GM12878 (cell line): ENCODE measurements around the gene NAALAD2.

Experiments used
- CBX5 ChIP-seq: sonication (generic); IDR thresholded peaks from 2 replicates; pipeline ENCODE4 v1.6.1; 2016; ENCODE audit warnings: low read depth, moderate library complexity, mild to moderate bottlenecking, inconsistent platforms
- RFX5 ChIP-seq: IDR thresholded peaks from 2 replicates; pipeline ENCODE4 v1.6.1; 2011; ENCODE audit warnings: low read depth, low read length, improper control_type of control experiment
- YY1 ChIP-seq: IDR thresholded peaks from 2 replicates; pipeline ENCODE4 v1.6.1; 2011; ENCODE audit warnings: low read depth, mild to moderate bottlenecking, low read length
- ZNF622 ChIP-seq: fragments of 450-650 bp; IDR thresholded peaks from 2 replicates; pipeline ENCODE4 v1.6.1; 2017; ENCODE audit warnings: mild to moderate bottlenecking, inconsistent platforms
- TF ChIP-seq, protein P1 (sequence below): fragments of 150-350 bp; IDR thresholded peaks from 2 replicates; pipeline ENCODE4 v1.6.1; 2016; ENCODE audit warnings: low read depth, low read length
- TF ChIP-seq, protein P2 (sequence below), 3 experiments: IDR thresholded peaks in 2 of 3; conservative IDR thresholded peaks in 1 of 3; 2 replicates each; pipeline ENCODE4 v1.5.1; 2011; ENCODE audit warnings: low read depth in 3 of 3, low read length in 3 of 3, mild to moderate bottlenecking in 3 of 3, control low read depth in 2 of 3, moderate library complexity in 2 of 3, inconsistent platforms in 1 of 3, mixed read lengths in 1 of 3; ENCODE audit not compliant: control insufficient read depth in 2 of 3, insufficient read depth in 1 of 3; ENCODE audit errors: extremely low read depth in 1 of 3

DNA sequence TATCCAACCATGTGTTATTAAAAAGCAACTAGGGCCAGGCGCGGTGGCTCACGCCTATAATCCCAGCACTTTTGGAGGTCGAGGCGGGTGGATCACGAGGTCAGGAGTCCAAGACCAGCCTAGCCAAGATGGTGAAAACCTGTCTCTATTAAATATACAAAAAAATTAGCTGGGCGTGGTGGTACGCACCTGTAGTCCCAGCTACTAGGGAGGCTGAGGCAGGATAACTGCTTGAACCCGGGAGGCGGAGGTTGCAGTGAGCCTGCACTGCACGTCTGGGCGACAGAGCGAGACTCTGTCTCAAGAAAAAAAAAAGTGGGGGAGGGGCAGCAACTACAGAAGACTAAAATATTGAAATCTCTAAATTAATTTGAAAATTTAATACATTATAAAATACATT is 69.9 kb downstream of the NAALAD2 start:
- TF ChIP-seq ZNF622: no peak
- TF ChIP-seq RFX5: no peak
- TF ChIP-seq, protein P1, sequence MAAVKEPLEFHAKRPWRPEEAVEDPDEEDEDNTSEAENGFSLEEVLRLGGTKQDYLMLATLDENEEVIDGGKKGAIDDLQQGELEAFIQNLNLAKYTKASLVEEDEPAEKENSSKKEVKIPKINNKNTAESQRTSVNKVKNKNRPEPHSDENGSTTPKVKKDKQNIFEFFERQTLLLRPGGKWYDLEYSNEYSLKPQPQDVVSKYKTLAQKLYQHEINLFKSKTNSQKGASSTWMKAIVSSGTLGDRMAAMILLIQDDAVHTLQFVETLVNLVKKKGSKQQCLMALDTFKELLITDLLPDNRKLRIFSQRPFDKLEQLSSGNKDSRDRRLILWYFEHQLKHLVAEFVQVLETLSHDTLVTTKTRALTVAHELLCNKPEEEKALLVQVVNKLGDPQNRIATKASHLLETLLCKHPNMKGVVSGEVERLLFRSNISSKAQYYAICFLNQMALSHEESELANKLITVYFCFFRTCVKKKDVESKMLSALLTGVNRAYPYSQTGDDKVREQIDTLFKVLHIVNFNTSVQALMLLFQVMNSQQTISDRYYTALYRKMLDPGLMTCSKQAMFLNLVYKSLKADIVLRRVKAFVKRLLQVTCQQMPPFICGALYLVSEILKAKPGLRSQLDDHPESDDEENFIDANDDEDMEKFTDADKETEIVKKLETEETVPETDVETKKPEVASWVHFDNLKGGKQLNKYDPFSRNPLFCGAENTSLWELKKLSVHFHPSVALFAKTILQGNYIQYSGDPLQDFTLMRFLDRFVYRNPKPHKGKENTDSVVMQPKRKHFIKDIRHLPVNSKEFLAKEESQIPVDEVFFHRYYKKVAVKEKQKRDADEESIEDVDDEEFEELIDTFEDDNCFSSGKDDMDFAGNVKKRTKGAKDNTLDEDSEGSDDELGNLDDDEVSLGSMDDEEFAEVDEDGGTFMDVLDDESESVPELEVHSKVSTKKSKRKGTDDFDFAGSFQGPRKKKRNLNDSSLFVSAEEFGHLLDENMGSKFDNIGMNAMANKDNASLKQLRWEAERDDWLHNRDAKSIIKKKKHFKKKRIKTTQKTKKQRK: no peak
- TF ChIP-seq, protein P2, sequence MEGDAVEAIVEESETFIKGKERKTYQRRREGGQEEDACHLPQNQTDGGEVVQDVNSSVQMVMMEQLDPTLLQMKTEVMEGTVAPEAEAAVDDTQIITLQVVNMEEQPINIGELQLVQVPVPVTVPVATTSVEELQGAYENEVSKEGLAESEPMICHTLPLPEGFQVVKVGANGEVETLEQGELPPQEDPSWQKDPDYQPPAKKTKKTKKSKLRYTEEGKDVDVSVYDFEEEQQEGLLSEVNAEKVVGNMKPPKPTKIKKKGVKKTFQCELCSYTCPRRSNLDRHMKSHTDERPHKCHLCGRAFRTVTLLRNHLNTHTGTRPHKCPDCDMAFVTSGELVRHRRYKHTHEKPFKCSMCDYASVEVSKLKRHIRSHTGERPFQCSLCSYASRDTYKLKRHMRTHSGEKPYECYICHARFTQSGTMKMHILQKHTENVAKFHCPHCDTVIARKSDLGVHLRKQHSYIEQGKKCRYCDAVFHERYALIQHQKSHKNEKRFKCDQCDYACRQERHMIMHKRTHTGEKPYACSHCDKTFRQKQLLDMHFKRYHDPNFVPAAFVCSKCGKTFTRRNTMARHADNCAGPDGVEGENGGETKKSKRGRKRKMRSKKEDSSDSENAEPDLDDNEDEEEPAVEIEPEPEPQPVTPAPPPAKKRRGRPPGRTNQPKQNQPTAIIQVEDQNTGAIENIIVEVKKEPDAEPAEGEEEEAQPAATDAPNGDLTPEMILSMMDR (IDR thresholded peaks at IDR 0.05 in 2 of 3, conservative IDR thresholded peaks at IDR 0.05 in 1 of 3; ENCODE audit: control insufficient read depth in 2 of 3, extremely low read depth in 1 of 3, insufficient read depth in 1 of 3, low read depth in 3 of 3, low read length in 3 of 3): no peak
- no peak for TF ChIP-seq YY1
- TF ChIP-seq CBX5: no peak
